Endothelial cell (in vitro differentiated cells): ENCODE measurements around the gene ZNF860. TPM values are rescaled to one million over a fixed set of nuclear protein-coding genes. Genes with fewer than 3 reads are reported as not detected.

Source experiments
- DNase-seq: peaks from one replicate; pipeline ENCODE4 v3.0.0; 2021; ENCODE audit warnings: low spot score
- H3K27ac Mint-ChIP-seq: one replicate; pipeline ENCODE4 v1.8.0; 2021; ENCODE audit warnings: mixed read lengths, inconsistent platforms; ENCODE audit not compliant: unreplicated experiment
- H3K27me3 Mint-ChIP-seq: one replicate; pipeline ENCODE4 v1.8.0; 2021; ENCODE audit warnings: mild to moderate bottlenecking, moderate library complexity, mixed read lengths, inconsistent platforms; ENCODE audit not compliant: unreplicated experiment
- H3K36me3 Mint-ChIP-seq: one replicate; pipeline ENCODE4 v1.8.0; 2021; ENCODE audit warnings: mild to moderate bottlenecking, low read depth, mixed read lengths, inconsistent platforms; ENCODE audit not compliant: unreplicated experiment
- H3K4me1 Mint-ChIP-seq: one replicate; pipeline ENCODE4 v1.8.0; 2021; ENCODE audit warnings: mild to moderate bottlenecking, mixed read lengths, inconsistent platforms; ENCODE audit not compliant: unreplicated experiment
- H3K4me3 Mint-ChIP-seq: one replicate; pipeline ENCODE4 v1.8.0; 2021; ENCODE audit warnings: mild to moderate bottlenecking, mixed read lengths, inconsistent platforms; ENCODE audit not compliant: unreplicated experiment
- H3K9me3 Mint-ChIP-seq: one replicate; pipeline ENCODE4 v1.8.0; 2021; ENCODE audit warnings: mixed read lengths, inconsistent platforms; ENCODE audit not compliant: unreplicated experiment
- total RNA-seq: library from RNA; stranded (reverse); fragmentation: NEBNext Ultra II Directional; extraction: Animal tissue kit (Norgen Biotek cat#: 25700); gene quantifications from one replicate; pipeline ENCODE4 v1.2.1, GENCODE V29; 2021; ENCODE audit not compliant: unreplicated experiment
- TF ChIP-seq, protein P1 (sequence below): fragments of 200-600 bp; sonication (generic); IDR thresholded peaks from one replicate; pipeline ENCODE4 v1.5.0; 2021; ENCODE audit warnings: antibody characterized with exemption; ENCODE audit not compliant: unreplicated experiment

Gene ZNF860
- total RNA-seq, 1 donor from 2014 or later = 1.1 TPM

DNA sequence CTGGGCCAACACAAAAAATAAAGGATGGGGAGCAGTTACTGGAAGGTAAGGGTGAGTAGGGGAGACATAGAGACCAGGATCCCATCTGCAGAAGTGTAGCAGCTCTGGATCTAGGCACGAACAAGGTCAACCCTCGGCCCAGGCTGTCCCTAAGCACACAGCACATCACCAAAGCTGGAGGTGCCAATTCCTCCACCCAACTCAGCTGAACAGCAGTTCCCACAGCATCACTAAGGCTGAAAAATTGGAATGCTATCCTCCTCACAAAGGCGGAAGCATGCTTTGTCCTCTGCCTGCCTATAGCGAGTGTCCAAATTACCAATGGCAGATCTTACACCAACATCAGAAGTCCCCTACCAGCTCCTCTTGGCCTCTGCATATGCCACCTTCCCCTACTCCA, 34.4 kb upstream of the ZNF860 start:
- peaks cover 4% of the 10 kb centered on the region for H3K27me3 Mint-ChIP-seq
- H3K27ac Mint-ChIP-seq = no peak overlapping the region
- peaks cover 29% of the 10 kb centered on the region for H3K4me1 Mint-ChIP-seq
- no peaks in the 10 kb centered on the region for H3K9me3 Mint-ChIP-seq
- no peaks in the 10 kb centered on the region for H3K36me3 Mint-ChIP-seq
- H3K4me3 Mint-ChIP-seq = no peak overlapping the region
- DNase-seq = no peak
- TF ChIP-seq, protein P1, sequence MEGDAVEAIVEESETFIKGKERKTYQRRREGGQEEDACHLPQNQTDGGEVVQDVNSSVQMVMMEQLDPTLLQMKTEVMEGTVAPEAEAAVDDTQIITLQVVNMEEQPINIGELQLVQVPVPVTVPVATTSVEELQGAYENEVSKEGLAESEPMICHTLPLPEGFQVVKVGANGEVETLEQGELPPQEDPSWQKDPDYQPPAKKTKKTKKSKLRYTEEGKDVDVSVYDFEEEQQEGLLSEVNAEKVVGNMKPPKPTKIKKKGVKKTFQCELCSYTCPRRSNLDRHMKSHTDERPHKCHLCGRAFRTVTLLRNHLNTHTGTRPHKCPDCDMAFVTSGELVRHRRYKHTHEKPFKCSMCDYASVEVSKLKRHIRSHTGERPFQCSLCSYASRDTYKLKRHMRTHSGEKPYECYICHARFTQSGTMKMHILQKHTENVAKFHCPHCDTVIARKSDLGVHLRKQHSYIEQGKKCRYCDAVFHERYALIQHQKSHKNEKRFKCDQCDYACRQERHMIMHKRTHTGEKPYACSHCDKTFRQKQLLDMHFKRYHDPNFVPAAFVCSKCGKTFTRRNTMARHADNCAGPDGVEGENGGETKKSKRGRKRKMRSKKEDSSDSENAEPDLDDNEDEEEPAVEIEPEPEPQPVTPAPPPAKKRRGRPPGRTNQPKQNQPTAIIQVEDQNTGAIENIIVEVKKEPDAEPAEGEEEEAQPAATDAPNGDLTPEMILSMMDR = no peak

DNA sequence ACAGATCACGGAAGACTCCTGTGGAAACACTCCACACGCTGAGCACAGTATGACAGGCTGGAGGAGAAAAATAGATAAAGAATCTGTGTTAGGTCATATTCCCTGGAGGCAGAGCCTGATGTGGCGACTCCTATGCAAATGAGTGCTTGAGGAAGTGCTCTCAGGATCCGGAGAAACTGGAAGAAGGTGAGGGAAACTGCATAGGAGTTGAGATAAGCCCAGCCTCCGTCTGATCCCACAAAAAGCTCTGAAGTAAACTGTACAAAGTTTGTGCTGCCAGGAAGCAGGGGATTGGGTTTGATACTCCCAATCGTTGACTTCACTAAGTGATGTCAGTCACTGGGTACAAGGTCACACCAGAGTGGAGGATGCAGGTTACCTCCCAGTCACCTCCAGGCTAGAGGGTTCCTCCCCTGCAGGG, 33.9 kb upstream of the ZNF860 start:
- no peaks in the 10 kb centered on the region for H3K9me3 Mint-ChIP-seq
- TF ChIP-seq, protein P1 = no peak
- peaks cover 33% of the 10 kb centered on the region for H3K4me1 Mint-ChIP-seq
- peaks cover 2% of the 10 kb centered on the region for H3K27me3 Mint-ChIP-seq
- H3K4me3 Mint-ChIP-seq = no peak overlapping the region
- no peak overlapping the region for H3K27ac Mint-ChIP-seq
- DNase-seq = no peak
- H3K36me3 Mint-ChIP-seq = no peaks in the 10 kb centered on the region

DNA sequence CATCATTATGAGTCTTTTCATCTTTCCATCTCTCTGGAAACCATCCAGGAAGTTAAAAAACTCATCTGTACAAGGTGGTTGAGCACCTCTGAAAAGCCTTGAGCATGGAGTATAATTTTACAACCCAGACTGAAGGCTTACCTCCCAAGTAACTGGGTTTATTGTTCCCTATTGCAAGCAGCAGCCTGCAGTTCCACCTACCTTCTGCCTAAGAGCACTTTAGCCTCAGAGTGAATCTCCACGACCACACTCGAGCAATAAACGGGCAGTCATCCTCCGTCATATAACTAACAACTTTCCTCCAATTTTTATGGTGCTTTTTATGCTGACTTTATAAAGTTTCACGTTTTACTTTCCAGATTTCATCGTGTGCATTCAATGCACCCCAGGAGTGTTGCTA, 33.3 kb upstream of the ZNF860 start:
- TF ChIP-seq, protein P1 = no peak
- Mint-ChIP-seq H3K4me1 (peaks cover 33% of the 10 kb centered on the region), H3K27me3 (peaks cover 2% of the 10 kb centered on the region), H3K9me3 (no peaks in the 10 kb centered on the region), H3K4me3 (no peak overlapping the region), H3K27ac (no peak overlapping the region), H3K36me3 (no peaks in the 10 kb centered on the region)
- DNase-seq = no peak

DNA sequence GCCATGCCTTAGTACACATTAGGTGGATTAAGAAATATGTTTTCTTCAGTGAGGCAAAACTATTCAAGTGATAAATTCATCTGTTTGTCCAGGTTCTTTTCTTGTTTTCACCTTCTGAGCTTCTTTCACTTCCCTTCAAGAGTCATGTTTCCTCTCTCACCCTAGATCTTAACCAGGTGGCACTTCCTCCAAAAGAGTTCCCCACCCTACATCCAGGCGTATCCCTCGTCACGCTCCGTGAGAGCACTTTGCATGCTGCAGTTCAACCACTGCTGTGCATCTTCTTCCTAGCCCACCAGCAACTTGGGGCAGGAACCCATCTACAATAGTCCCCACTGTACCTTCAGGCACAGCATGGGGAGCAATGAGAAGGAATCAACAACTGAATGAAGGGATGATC, 29.3 kb upstream of the ZNF860 start:
- H3K4me1 Mint-ChIP-seq = peaks cover 20% of the 10 kb centered on the region
- H3K27me3 Mint-ChIP-seq = no peaks in the 10 kb centered on the region
- no peak for DNase-seq
- H3K27ac Mint-ChIP-seq = no peak overlapping the region
- TF ChIP-seq, protein P1 = no peak
- H3K9me3 Mint-ChIP-seq = no peaks in the 10 kb centered on the region
- H3K36me3 Mint-ChIP-seq = peaks cover 15% of the 10 kb centered on the region
- no peak overlapping the region for H3K4me3 Mint-ChIP-seq

DNA sequence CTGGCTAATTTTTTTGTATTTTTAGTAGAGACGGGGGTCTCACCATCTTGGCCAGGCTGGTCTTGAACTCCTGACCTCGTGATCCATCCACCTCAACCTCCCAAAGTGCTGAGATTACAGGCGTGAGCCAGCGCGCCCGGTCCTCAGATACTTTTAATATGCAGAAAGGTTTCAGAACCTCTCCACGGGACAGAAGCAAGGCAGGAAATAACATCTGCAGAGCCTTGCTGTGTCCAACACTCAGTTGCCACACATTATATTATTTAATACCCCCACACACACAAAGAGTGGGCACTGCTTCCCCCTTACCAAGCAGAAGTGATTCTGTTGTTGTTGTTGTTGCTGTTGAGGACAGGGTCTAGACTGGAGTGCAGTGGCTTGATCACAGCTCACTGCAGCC, 28.5 kb upstream of the ZNF860 start:
- no peak overlapping the region for H3K4me3 Mint-ChIP-seq
- H3K27ac Mint-ChIP-seq = no peak overlapping the region
- TF ChIP-seq, protein P1 = no peak
- DNase-seq = no peak
- H3K4me1 Mint-ChIP-seq = peaks cover 14% of the 10 kb centered on the region
- no peaks in the 10 kb centered on the region for H3K27me3 Mint-ChIP-seq
- H3K9me3 Mint-ChIP-seq = no peaks in the 10 kb centered on the region
- peaks cover 15% of the 10 kb centered on the region for H3K36me3 Mint-ChIP-seq
